ENCODE measurements around the gene CD3E. TPM values are rescaled to one million over a fixed set of nuclear protein-coding genes. Genes with fewer than 3 reads are reported as not detected.

CD3E gene
- total RNA-seq, 1 experiment from 2014 or later, result 0.51 TPM

DNA sequence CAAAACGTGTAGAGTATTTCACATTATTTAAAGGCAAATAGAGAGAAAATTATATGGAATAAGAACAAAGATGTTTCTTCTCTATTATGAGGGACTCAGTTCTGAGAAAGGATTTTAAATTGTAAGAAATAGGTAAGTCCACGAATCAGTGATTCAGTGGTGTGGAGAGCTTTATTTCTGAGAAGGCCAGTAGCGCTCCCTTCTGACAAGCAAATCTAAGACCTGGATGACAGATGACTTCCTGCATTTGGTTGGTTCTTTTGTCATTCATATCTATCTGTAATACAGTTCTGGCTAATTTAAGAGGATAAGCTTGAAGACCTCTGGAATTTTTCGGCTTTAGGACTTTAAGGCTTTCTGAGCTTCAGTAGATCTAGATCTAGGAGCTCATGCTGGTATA, 7.0 kb downstream of the CD3E start:
- no peak overlapping the region for H3K27ac ChIP-seq (ENCODE audit: low read length)
- H3K4me1 ChIP-seq (ENCODE audit: control insufficient read depth, insufficient read depth, low read length), result peaks cover 5% of the 10 kb centered on the region
- DNase-seq (ENCODE audit: low read depth, low spot score) (no peak), ATAC-seq (no peak)
- no TSS peak for BruUV-seq (replicated peaks)
- H3K9me3 ChIP-seq (ENCODE audit: control insufficient read depth, insufficient read depth, low read depth, low read length), result no peaks in the 10 kb centered on the region
- intact Hi-C loops (cut with micrococcal nuclease; ENCODE audit: unreplicated experiment), result no loop called here
- no peaks in the 10 kb centered on the region for H3K36me3 ChIP-seq (ENCODE audit: control insufficient read depth, insufficient read depth, low read length)
- in situ Hi-C loops (cut with HindIII; ENCODE audit: low pct_unique_long_range_greater_than_20kb, low sequenced_read_pairs), result no loop called here
- H3K27me3 ChIP-seq (ENCODE audit: control insufficient read depth, insufficient read depth, low read length), result peaks cover 18% of the 10 kb centered on the region
- H3K4me3 ChIP-seq (ENCODE audit: low read depth in 2 of 2, low read length in 2 of 2), result no peak overlapping the region
- POLR2A ChIA-PET, result no interaction called here
- CTCF ChIA-PET, result no interaction called here
- TF ChIP-seq TCF7L2 (IDR thresholded peaks at IDR 0.05; ENCODE audit: low read depth, low read length), result no peak
- TF ChIP-seq, protein P1, sequence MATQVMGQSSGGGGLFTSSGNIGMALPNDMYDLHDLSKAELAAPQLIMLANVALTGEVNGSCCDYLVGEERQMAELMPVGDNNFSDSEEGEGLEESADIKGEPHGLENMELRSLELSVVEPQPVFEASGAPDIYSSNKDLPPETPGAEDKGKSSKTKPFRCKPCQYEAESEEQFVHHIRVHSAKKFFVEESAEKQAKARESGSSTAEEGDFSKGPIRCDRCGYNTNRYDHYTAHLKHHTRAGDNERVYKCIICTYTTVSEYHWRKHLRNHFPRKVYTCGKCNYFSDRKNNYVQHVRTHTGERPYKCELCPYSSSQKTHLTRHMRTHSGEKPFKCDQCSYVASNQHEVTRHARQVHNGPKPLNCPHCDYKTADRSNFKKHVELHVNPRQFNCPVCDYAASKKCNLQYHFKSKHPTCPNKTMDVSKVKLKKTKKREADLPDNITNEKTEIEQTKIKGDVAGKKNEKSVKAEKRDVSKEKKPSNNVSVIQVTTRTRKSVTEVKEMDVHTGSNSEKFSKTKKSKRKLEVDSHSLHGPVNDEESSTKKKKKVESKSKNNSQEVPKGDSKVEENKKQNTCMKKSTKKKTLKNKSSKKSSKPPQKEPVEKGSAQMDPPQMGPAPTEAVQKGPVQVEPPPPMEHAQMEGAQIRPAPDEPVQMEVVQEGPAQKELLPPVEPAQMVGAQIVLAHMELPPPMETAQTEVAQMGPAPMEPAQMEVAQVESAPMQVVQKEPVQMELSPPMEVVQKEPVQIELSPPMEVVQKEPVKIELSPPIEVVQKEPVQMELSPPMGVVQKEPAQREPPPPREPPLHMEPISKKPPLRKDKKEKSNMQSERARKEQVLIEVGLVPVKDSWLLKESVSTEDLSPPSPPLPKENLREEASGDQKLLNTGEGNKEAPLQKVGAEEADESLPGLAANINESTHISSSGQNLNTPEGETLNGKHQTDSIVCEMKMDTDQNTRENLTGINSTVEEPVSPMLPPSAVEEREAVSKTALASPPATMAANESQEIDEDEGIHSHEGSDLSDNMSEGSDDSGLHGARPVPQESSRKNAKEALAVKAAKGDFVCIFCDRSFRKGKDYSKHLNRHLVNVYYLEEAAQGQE (IDR thresholded peaks at IDR 0.05; ENCODE audit: insufficient read depth in 1 of 2, low read depth in 2 of 2, low read length in 1 of 2), result no peak
- no peak for TF ChIP-seq SIN3A (IDR thresholded peaks at IDR 0.05; ENCODE audit: borderline replicate concordance, insufficient read depth, low read depth, low read length)
- TF ChIP-seq, protein P2, sequence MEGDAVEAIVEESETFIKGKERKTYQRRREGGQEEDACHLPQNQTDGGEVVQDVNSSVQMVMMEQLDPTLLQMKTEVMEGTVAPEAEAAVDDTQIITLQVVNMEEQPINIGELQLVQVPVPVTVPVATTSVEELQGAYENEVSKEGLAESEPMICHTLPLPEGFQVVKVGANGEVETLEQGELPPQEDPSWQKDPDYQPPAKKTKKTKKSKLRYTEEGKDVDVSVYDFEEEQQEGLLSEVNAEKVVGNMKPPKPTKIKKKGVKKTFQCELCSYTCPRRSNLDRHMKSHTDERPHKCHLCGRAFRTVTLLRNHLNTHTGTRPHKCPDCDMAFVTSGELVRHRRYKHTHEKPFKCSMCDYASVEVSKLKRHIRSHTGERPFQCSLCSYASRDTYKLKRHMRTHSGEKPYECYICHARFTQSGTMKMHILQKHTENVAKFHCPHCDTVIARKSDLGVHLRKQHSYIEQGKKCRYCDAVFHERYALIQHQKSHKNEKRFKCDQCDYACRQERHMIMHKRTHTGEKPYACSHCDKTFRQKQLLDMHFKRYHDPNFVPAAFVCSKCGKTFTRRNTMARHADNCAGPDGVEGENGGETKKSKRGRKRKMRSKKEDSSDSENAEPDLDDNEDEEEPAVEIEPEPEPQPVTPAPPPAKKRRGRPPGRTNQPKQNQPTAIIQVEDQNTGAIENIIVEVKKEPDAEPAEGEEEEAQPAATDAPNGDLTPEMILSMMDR (IDR thresholded peaks at IDR 0.05), result no peak
- no peak for TF ChIP-seq POLR2AphosphoS5 (IDR thresholded peaks at IDR 0.05; ENCODE audit: low read depth, low read length)

DNA sequence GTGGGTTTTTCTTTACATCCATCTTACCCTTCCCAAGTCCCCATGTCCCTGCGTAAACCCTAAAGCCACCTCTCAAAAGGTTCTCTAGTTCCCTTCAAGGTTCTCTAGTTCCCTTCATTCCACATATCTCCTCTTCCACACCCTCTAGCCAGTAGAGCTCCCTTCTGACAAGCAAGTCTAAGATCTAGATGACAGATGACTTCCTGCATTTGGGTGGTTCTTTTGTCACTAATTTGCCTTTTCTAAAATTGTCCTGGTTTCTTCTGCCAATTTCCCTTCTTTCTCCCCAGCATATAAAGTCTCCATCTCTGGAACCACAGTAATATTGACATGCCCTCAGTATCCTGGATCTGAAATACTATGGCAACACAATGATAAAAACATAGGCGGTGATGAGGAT, 7.8 kb downstream of the CD3E start:
- BruUV-seq (replicated peaks), result no TSS peak
- Histone ChIP-seq H3K4me3 (ENCODE audit: low read depth in 2 of 2, low read length in 2 of 2) (no peak overlapping the region), H3K27me3 (ENCODE audit: control insufficient read depth, insufficient read depth, low read length) (peaks cover 18% of the 10 kb centered on the region), H3K36me3 (ENCODE audit: control insufficient read depth, insufficient read depth, low read length) (no peaks in the 10 kb centered on the region), H3K4me1 (ENCODE audit: control insufficient read depth, insufficient read depth, low read length) (peaks cover 8% of the 10 kb centered on the region), H3K9me3 (ENCODE audit: control insufficient read depth, insufficient read depth, low read depth, low read length) (no peaks in the 10 kb centered on the region), H3K27ac (ENCODE audit: low read length) (no peak overlapping the region)
- intact Hi-C loops (cut with micrococcal nuclease; ENCODE audit: unreplicated experiment) (no loop called here), in situ Hi-C loops (cut with HindIII; ENCODE audit: low pct_unique_long_range_greater_than_20kb, low sequenced_read_pairs) (no loop called here)
- CTCF ChIA-PET, result no interaction called here
- ATAC-seq, result no peak
- no peak for DNase-seq (ENCODE audit: low read depth, low spot score)
- POLR2A ChIA-PET, result no interaction called here
- TF ChIP-seq, protein P1 (IDR thresholded peaks at IDR 0.05; ENCODE audit: insufficient read depth in 1 of 2, low read depth in 2 of 2, low read length in 1 of 2), result no peak
- TF ChIP-seq SIN3A (IDR thresholded peaks at IDR 0.05; ENCODE audit: borderline replicate concordance, insufficient read depth, low read depth, low read length), result no peak

All from Panc1 (cell line).